A549 treated with CpdA at 1 μM for 4 hours (cell line): Measurements from ENCODE around the gene KLHDC8B. TPM values are rescaled to one million over a fixed set of nuclear protein-coding genes. Genes with fewer than 3 reads are reported as not detected.

Experiments used
- total RNA-seq: library from RNA; stranded (reverse); fragments of 200-300 nt; extraction: Qiagen RNA extraction; gene quantifications from 5 replicates; pipeline ENCODE4 v1.2.3, GENCODE V29; 2022; ENCODE audit warnings: low read depth

The KLHDC8B gene
- 4.1 to 5.5 TPM (median 4.5 TPM) in 5 replicates for total RNA-seq

DNA sequence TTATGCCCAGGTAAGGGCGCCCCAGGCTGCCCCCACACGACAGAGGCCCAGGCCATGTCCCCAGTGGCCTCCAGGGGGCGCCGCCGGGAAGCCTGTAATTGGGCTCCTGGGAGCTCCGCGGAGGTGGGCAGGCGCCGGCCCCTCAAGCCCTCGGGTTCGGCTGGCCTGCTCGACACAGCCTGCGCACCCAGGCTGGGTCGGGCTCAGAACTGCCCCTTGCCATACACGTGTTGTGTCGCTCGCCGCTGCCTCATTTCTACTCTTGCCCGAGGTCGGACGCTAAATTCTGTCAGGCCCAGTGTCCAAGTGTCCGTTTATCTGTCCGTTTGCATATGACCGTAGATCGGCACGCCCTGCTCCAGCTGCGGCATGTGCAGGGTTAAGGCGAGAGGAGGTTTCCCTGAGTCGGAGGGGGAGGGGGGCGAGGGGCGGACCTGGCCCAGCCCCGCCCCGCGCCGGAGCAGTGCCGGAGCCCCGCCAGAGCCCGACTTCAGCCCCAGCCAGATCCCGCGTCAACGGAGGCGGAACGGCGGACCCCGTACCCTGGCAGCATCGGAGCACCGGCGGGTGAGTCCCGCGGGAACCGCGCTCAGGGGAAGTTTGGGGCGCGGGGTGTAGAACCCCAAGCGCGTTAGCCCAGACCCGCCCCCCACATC, at the start of gene KLHDC8B:
KLHDC8B (plus strand) TSS at position 480 of the 656 bp plus-strand sequence. CDS start 1,172 bp downstream, outside the sequence.

DNA sequence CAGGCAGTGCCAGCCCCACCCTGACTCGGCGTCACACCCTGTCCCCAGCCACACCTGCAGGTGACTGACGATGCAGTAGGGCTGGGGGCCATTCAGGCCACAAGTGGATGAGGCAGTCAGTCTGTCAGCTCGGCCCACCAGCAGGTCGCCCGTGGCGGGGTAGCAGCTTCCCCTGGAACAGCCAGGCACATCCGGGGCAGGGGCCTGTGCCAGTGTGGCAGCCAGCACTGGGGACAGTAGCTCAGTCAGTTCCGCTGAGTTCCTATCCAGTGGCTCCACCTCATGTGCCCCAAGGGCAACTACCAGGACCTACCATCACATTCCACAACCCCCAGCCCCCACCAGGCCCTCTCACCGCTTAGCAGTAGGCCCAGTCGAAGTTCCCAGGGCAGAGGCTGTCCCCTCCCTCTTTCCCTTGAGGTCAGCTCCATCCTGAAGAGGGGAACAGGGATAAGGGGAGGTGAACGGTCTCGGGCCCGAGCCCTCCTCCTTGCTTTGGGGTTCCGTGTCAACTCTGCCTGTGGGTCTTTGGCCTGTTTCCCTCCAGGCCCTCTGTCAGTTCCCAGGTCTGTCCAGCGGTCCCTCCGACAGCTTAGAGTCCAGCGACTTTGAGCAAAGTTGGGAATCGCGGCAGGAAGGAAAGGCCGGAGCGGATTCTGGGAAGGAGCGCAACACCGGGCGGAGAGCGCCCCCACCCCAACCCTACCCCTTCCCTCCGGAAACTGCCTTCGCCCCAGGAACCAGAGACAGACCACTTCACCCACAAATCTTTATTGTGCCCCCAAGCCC, 38.8 kb upstream of the KLHDC8B start, which contains the start of gene LAMB2:
LAMB2 (minus strand) TSS at position 614 of the 789 bp plus-strand sequence; CDS start at position 431, 183 bp downstream.

GRCh38 chr3:49165771-49166751, 5.3 kb upstream of the KLHDC8B start, which contains the start of gene CCDC71:
CCDC71 (minus strand) TSS chr3:49166331; CDS start chr3:49164208, 2,123 bp downstream.

Other genes starting within 250 kb of the KLHDC8B start
- gene P4HTM, start 181.4 kb upstream of the KLHDC8B start, total RNA-seq, result 11.7 to 19.5 TPM (median 18.6 TPM) in 5 replicates
- 68.1 to 80.6 TPM (median 71.0 TPM) in 5 replicates for gene WDR6, start 164.2 kb upstream of the KLHDC8B start, total RNA-seq
- 16.7 to 25.0 TPM (median 24.7 TPM) in 5 replicates for gene DALRD3, start 153.0 kb upstream of the KLHDC8B start, total RNA-seq
- gene NDUFAF3, start 149.5 kb upstream of the KLHDC8B start, total RNA-seq, result 50.1 to 90.6 TPM (median 82.5 TPM) in 5 replicates
- gene IMPDH2, start 142.2 kb upstream of the KLHDC8B start, total RNA-seq, result 154 to 174 TPM (median 168 TPM) in 5 replicates
- 37.3 to 42.6 TPM (median 38.8 TPM) in 5 replicates for gene QRICH1, start 77.5 kb upstream of the KLHDC8B start, total RNA-seq
- 124 to 161 TPM (median 149 TPM) in 5 replicates for gene QARS1, start 66.8 kb upstream of the KLHDC8B start, total RNA-seq
- 20.0 to 26.9 TPM (median 23.7 TPM) in 5 replicates for gene USP19, start 50.8 kb upstream of the KLHDC8B start, total RNA-seq
- 75.5 to 100.0 TPM (median 84.8 TPM) in 5 replicates for gene LAMB2, start 38.5 kb upstream of the KLHDC8B start, total RNA-seq
- 10.1 to 17.1 TPM (median 13.0 TPM) in 5 replicates for gene CCDC71, start 5.3 kb upstream of the KLHDC8B start, total RNA-seq
- gene C3orf62, start 105.6 kb downstream of the KLHDC8B start, total RNA-seq, result 1.8 to 2.6 TPM (median 2.3 TPM) in 5 replicates
- 11.3 to 14.8 TPM (median 13.9 TPM) in 5 replicates for gene USP4, start 168.5 kb downstream of the KLHDC8B start, total RNA-seq
- 244 to 303 TPM (median 289 TPM) in 5 replicates for gene GPX1, start 186.8 kb downstream of the KLHDC8B start, total RNA-seq
- gene RHOA, start 240.4 kb downstream of the KLHDC8B start, total RNA-seq, result 452 to 563 TPM (median 466 TPM) in 5 replicates
- gene TCTA, start 240.8 kb downstream of the KLHDC8B start, total RNA-seq, result 21.6 to 24.1 TPM (median 23.2 TPM) in 5 replicates